ENCODE results near the gene MUC2. TPM values are rescaled to one million over a fixed set of nuclear protein-coding genes. Genes with fewer than 3 reads are reported as not detected.

The MUC2 gene
- total RNA-seq, 1 donor from 2014 or later: 0.07 TPM

GRCh38 chr11:1059759-1060158 is 14.9 kb upstream of the MUC2 start:
- no peak overlapping the region for H3K27ac Mint-ChIP-seq
- H3K9me3 Mint-ChIP-seq: peaks cover 12% of the 10 kb centered on the region
- peaks cover 37% of the 10 kb centered on the region for H3K27me3 Mint-ChIP-seq (ENCODE audit: low read depth)
- H3K4me1 Mint-ChIP-seq: peaks cover 3% of the 10 kb centered on the region
- TF ChIP-seq, protein P1, sequence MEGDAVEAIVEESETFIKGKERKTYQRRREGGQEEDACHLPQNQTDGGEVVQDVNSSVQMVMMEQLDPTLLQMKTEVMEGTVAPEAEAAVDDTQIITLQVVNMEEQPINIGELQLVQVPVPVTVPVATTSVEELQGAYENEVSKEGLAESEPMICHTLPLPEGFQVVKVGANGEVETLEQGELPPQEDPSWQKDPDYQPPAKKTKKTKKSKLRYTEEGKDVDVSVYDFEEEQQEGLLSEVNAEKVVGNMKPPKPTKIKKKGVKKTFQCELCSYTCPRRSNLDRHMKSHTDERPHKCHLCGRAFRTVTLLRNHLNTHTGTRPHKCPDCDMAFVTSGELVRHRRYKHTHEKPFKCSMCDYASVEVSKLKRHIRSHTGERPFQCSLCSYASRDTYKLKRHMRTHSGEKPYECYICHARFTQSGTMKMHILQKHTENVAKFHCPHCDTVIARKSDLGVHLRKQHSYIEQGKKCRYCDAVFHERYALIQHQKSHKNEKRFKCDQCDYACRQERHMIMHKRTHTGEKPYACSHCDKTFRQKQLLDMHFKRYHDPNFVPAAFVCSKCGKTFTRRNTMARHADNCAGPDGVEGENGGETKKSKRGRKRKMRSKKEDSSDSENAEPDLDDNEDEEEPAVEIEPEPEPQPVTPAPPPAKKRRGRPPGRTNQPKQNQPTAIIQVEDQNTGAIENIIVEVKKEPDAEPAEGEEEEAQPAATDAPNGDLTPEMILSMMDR (IDR thresholded peaks at IDR 0.05; ENCODE audit: unreplicated experiment): no peak
- H3K4me3 Mint-ChIP-seq: no peak overlapping the region
- H3K36me3 Mint-ChIP-seq: no peaks in the 10 kb centered on the region
- peak in 1 of 2 experiments; percentile 36 for DNase-seq (ENCODE audit: low spot score in 2 of 2, unreplicated experiment in 2 of 2)

GRCh38 chr11:1060410-1060809 is 14.3 kb upstream of the MUC2 start:
- Mint-ChIP-seq H3K4me1 (no peaks in the 10 kb centered on the region), H3K27ac (no peak overlapping the region), H3K9me3 (peaks cover 12% of the 10 kb centered on the region), H3K4me3 (no peak overlapping the region), H3K27me3 (ENCODE audit: low read depth) (peaks cover 37% of the 10 kb centered on the region), H3K36me3 (no peaks in the 10 kb centered on the region)
- peak in 1 of 2 experiments; percentile 31 for DNase-seq (ENCODE audit: low spot score in 2 of 2, unreplicated experiment in 2 of 2)
- TF ChIP-seq, protein P1 (IDR thresholded peaks at IDR 0.05; ENCODE audit: unreplicated experiment): no peak

- H3K4me3 Mint-ChIP-seq: no peak overlapping the region
- peaks cover 17% of the 10 kb centered on the region for H3K9me3 Mint-ChIP-seq
- TF ChIP-seq, protein P1 (IDR thresholded peaks at IDR 0.05; ENCODE audit: unreplicated experiment): no peak
- H3K27me3 Mint-ChIP-seq (ENCODE audit: low read depth): peaks cover 40% of the 10 kb centered on the region
- H3K36me3 Mint-ChIP-seq: no peaks in the 10 kb centered on the region
- no peak overlapping the region for H3K27ac Mint-ChIP-seq
- H3K4me1 Mint-ChIP-seq: no peaks in the 10 kb centered on the region
- DNase-seq (ENCODE audit: low spot score in 2 of 2, unreplicated experiment in 2 of 2): no peak
These were observed 13.6 kb upstream of the MUC2 start for GRCh38 chr11:1060852-1061616.

DNA sequence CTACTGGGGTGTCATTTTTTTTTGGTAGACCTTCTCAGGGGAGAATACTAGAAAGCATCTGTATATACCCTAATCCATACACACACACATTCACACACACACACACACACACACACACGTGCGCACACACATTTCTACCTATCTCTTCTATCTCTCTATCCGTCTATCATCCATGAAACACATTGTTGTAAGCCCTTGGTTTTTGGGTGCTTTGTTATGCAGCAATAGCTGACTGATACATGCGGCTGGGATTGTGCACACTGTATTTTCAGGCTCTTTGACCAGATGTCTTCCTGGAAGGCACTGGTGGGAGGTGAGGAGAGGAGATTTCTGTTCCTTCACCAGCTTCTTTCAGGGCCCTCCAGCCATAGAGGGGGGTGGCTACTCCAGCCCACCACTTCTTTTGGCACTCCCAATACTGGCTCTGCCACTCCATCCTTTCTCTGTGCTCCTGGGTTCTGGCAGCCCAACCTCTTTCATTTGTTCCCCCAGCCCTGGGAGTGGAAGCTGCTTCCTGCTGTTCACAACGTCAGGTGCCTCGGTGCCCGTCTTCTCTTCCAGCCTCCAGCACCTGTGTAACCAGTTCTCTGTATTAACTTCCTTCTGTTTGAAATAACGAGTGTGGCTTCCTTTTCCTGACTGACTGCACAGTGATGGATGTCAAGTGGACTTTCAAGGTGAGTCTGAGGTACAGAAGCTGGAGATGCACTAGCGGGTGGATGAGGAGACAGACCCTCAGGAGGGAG is 12.4 kb upstream of the MUC2 start:
- Mint-ChIP-seq H3K27ac (no peak overlapping the region), H3K4me1 (no peaks in the 10 kb centered on the region), H3K9me3 (peaks cover 17% of the 10 kb centered on the region), H3K36me3 (no peaks in the 10 kb centered on the region), H3K4me3 (no peak overlapping the region), H3K27me3 (ENCODE audit: low read depth) (peaks cover 46% of the 10 kb centered on the region)
- TF ChIP-seq, protein P1 (IDR thresholded peaks at IDR 0.05; ENCODE audit: unreplicated experiment): no peak
- no peak for DNase-seq (ENCODE audit: low spot score in 2 of 2, unreplicated experiment in 2 of 2)

DNA sequence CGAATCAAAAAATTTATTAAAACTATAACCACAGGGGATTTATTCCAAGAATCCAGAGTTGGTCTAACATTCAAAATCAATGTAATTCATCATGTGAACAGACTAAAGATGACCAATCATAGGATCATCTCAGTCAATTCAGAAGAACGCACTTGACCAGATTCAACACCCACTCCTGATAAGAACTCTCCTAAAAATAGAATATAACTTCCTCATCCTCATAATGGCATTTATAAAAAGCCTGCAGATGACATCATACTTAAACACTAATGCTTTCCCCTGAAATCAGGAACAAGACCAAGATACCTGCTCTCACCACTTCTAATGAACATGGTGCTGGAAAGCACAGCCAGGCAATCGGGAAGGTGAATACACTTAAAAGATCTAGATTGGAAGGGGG is 10.5 kb upstream of the MUC2 start:
- Mint-ChIP-seq H3K9me3 (peaks cover 17% of the 10 kb centered on the region), H3K4me3 (no peak overlapping the region), H3K27ac (no peak overlapping the region), H3K4me1 (no peaks in the 10 kb centered on the region), H3K27me3 (ENCODE audit: low read depth) (peaks cover 43% of the 10 kb centered on the region), H3K36me3 (no peaks in the 10 kb centered on the region)
- DNase-seq (ENCODE audit: low spot score in 2 of 2, unreplicated experiment in 2 of 2): no peak
- TF ChIP-seq, protein P1 (IDR thresholded peaks at IDR 0.05; ENCODE audit: unreplicated experiment): no peak
